GM12864 (cell line): Measurements from ENCODE around the gene TAF6.
"Not testable (repeated sequence)": the region's sequence is repeated elsewhere in the genome, so short reads cannot be mapped to it uniquely, and the experiment has no call there.

ENCODE experiments used
- DNase-seq: peaks from one replicate; pipeline ENCODE4 v3.0.0-alpha.2; 2011; ENCODE audit warnings: low read depth
- H3K4me3 ChIP-seq: 2 replicates; pipeline ENCODE4 v1.5.1; 2011; ENCODE audit warnings: mild to moderate bottlenecking, low read depth, low read length, control low read depth
- TF ChIP-seq, protein P1 (sequence below): IDR thresholded peaks from 2 replicates; pipeline ENCODE4 v1.5.1; 2011; ENCODE audit warnings: low read depth, mild to moderate bottlenecking, moderate library complexity, low read length, control low read depth, inconsistent platforms; ENCODE audit errors: missing control alignments

The TAF6 gene

DNA sequence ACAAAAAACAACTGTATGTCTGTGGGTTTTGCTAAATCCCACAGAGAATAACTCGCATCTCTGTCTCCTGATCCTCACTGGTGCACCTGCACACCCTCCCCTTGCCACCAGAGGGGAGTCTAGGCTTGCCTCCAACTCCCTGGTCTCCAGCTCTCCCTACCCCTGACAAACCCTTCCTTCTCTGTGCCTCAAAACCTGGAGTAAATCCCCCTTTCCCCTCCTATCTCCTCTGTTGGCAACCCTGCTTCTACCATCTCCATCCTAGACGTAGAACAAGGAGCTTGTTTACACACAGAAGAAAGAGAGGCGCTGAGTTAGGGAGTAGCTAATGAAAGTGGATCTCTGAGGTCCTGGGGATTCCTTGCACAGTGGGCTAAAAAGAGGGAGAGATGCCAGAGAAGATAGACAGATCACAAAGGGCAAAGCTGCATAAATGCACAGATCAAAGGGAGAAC lies 13.6 kb upstream of the TAF6 start:
- no peak overlapping the region for H3K4me3 ChIP-seq
- DNase-seq, result no peak
- TF ChIP-seq, protein P1, sequence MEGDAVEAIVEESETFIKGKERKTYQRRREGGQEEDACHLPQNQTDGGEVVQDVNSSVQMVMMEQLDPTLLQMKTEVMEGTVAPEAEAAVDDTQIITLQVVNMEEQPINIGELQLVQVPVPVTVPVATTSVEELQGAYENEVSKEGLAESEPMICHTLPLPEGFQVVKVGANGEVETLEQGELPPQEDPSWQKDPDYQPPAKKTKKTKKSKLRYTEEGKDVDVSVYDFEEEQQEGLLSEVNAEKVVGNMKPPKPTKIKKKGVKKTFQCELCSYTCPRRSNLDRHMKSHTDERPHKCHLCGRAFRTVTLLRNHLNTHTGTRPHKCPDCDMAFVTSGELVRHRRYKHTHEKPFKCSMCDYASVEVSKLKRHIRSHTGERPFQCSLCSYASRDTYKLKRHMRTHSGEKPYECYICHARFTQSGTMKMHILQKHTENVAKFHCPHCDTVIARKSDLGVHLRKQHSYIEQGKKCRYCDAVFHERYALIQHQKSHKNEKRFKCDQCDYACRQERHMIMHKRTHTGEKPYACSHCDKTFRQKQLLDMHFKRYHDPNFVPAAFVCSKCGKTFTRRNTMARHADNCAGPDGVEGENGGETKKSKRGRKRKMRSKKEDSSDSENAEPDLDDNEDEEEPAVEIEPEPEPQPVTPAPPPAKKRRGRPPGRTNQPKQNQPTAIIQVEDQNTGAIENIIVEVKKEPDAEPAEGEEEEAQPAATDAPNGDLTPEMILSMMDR, result peak; percentile 99

DNA sequence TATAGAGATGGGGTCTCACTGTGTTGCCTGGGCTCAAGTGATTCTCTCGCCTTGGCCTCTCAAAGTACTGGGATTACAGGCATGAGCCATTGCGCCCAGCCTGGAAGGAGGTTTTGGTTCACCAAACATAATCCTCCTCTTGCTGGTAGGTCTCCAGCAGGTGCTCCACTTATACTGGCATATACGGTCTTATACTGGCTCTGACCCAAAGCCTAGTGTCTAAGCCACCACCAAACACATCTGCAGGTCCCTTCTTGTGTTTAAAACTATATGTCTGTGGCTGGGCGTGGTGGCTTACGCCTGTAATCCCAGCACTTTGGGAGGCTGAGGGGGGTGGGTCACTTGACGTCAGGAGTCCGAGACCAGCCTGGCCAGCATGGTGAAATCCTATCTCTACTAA lies 13.0 kb upstream of the TAF6 start:
- no peak for DNase-seq
- H3K4me3 ChIP-seq, result no peak overlapping the region
- TF ChIP-seq, protein P1, result no peak

DNA sequence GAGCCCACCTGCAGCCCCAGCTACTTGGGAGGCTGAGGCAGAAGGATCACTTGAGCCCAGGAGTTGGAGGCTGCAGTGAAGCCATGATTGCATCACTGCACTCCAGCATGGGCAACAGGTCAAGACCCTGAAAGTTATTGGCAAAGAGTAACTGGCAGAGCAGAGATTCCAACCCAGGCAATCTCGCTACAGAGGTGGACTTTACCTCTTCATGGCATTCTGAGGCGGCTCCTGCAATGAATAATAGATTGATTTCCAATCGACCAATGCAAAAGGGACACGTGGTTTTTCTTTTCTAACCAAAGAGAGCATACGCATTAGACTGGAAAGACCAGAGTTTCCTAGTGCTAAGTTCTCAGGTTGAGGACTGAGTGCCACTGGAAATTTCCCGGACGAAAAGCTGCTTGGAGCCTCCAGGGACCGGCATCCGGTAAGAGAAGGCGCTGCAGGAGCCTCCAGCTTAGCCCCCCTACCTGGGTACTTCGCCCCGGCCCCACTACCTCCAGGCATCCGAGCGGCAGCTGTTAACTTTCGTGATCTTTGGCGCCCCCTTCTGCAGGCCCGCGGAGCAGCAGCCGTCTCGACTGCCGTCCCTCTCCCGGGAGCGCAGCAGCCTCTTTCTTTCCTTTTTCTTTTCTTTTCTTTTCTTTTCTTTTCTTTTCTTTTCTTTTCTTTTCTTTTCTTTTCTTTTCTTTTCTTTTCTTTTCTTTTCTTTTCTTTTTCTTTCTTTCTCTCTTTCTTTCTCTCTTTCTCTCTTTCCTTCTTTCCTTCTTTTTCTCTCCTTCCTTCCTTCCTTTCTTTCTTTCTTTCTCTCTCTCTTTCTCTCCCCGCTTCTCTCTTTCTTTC lies 11.7 kb upstream of the TAF6 start:
- no peak for DNase-seq
- TF ChIP-seq, protein P1, result peak; percentile 81
- no peak overlapping the region for H3K4me3 ChIP-seq

DNA sequence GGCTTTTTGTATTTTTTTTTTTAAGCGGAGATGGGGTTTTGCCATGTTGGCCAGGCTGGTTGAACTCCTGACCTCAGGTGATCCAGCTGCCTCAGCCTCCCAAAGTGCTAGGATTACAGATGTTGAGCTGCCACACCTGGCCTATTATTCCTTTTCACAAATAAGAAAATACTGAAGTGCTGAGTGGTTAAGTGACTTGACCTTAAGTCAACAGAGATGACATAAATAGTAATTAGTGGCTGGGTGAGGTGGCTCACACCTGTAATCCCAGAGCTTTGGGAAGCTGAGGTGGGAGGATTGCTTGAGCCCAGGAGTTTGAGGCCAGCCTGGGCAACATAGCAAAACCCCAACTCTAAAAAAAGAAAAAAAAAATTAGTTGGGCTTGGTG lies 11.1 kb upstream of the TAF6 start:
- not testable (repeated sequence) for H3K4me3 ChIP-seq

DNA sequence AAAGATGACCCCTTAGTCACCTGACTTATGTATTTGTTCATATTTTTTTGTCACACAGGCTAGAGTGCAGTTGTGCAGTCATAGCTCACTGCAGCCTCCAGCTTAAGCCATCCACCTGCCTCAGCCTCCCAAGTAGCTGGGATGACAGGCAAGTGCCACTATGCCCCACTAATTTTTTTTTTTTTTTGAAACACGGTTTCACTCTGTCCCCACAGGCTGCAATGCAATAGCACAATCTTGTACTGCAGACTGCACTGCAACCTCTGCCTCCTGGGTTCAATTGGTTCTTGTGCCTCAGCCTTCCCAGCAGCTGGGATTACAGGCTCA lies 9.4 kb upstream of the TAF6 start:
- DNase-seq, result no peak
- no peak overlapping the region for H3K4me3 ChIP-seq
- TF ChIP-seq, protein P1, result no peak

More for the DNA sequence above, 11.1 kb upstream of the TAF6 start:
- DNase-seq, result not testable (repeated sequence)

DNA sequence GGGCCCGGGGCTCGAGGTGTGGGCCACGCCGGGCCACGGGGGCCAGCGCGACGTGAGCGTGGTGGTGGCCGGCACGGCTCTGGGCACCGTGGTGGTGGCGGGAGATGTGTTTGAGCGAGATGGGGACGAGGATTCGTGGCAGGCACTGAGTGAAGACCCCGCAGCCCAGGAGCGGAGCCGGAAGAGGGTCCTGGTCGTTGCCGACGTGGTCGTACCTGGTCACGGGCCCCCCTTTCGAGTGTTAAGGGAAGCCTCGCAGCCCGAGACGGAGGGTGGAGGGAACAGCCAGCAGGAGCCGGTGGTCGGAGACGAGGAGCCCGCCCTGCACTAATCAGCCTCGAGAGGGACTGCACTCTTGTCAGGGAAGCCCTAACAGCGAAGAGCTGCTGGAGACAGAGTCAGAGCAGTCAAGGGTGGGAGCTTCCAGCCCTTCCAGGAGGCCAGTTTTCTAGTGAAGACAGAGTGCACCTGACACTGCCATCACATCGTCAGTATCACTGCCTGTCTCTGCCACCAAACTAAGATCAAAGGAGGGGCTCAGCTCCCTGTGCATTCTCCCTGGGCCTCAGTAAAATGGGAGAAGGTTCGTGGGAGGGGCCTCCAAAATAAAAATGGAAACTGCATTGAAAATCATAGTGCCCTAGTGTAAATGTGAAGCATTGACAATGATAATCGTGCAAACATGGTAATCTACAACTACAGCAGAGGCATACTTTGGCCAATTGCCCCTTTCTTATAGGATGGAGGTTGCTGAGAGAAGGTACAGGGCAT lies 8.9 kb upstream of the TAF6 start:
- TF ChIP-seq, protein P1, result peak; percentile 9
- H3K4me3 ChIP-seq, result peak overlapping the region; percentile 87
- DNase-seq, result no peak
